GM21825 (cell line): ENCODE results near the gene C14orf180.

ENCODE experiments used
- ATAC-seq: cut with Tn5 transposase; IDR thresholded peaks from one replicate; pipeline ENCODE4 v1.9.1; 2021; ENCODE audit warnings: mild to moderate bottlenecking, moderate library complexity; ENCODE audit not compliant: unreplicated experiment

Gene C14orf180

GRCh38 chr14:104592292-104592672, 12.7 kb downstream of the C14orf180 start:
- no peak for ATAC-seq

GRCh38 chr14:104592785-104593184, 13.2 kb downstream of the C14orf180 start:
- ATAC-seq: no peak

- ATAC-seq: no peak
Observed at GRCh38 chr14:104593241-104593701, 13.7 kb downstream of the C14orf180 start.

- ATAC-seq: no peak
Observed at GRCh38 chr14:104593710-104594136, 14.2 kb downstream of the C14orf180 start.

GRCh38 chr14:104594310-104595046, 14.9 kb downstream of the C14orf180 start:
- ATAC-seq: no peak

- no peak for ATAC-seq
Observed at GRCh38 chr14:104595116-104595675, 15.6 kb downstream of the C14orf180 start.

GRCh38 chr14:104595911-104596450, 16.4 kb downstream of the C14orf180 start:
- no peak for ATAC-seq

- no peak for ATAC-seq
Observed at GRCh38 chr14:104596451-104596918, 16.9 kb downstream of the C14orf180 start.

GRCh38 chr14:104596927-104597351, 17.4 kb downstream of the C14orf180 start:
- no peak for ATAC-seq

GRCh38 chr14:104597576-104597975, 18.0 kb downstream of the C14orf180 start:
- no peak for ATAC-seq

GRCh38 chr14:104598039-104598909, 18.7 kb downstream of the C14orf180 start:
- no peak for ATAC-seq

- no peak for ATAC-seq
Observed at GRCh38 chr14:104598910-104599273, 19.3 kb downstream of the C14orf180 start.

GRCh38 chr14:104599446-104599845, 19.9 kb downstream of the C14orf180 start:
- ATAC-seq: no peak

GRCh38 chr14:104600141-104600643, 20.6 kb downstream of the C14orf180 start:
- no peak for ATAC-seq

GRCh38 chr14:104600805-104601204, 21.2 kb downstream of the C14orf180 start:
- no peak for ATAC-seq

GRCh38 chr14:104601786-104602185, 22.2 kb downstream of the C14orf180 start:
- no peak for ATAC-seq

GRCh38 chr14:104602315-104602932, 22.9 kb downstream of the C14orf180 start:
- ATAC-seq: no peak

- ATAC-seq: no peak
Observed at GRCh38 chr14:104602933-104603325, 23.4 kb downstream of the C14orf180 start.

- ATAC-seq: no peak
Observed at GRCh38 chr14:104603711-104604401, 24.3 kb downstream of the C14orf180 start.
